Endothelial cell (in vitro differentiated cells): ENCODE results near the gene SMURF1. TPM values are rescaled to one million over a fixed set of nuclear protein-coding genes. Genes with fewer than 3 reads are reported as not detected.

ENCODE experiments used
- DNase-seq: peaks from one replicate; pipeline ENCODE4 v3.0.0; 2021; ENCODE audit warnings: low spot score
- H3K27ac Mint-ChIP-seq: one replicate; pipeline ENCODE4 v1.8.0; 2021; ENCODE audit warnings: mixed read lengths, inconsistent platforms; ENCODE audit not compliant: unreplicated experiment
- H3K27me3 Mint-ChIP-seq: one replicate; pipeline ENCODE4 v1.8.0; 2021; ENCODE audit warnings: mild to moderate bottlenecking, moderate library complexity, mixed read lengths, inconsistent platforms; ENCODE audit not compliant: unreplicated experiment
- H3K36me3 Mint-ChIP-seq: one replicate; pipeline ENCODE4 v1.8.0; 2021; ENCODE audit warnings: mild to moderate bottlenecking, low read depth, mixed read lengths, inconsistent platforms; ENCODE audit not compliant: unreplicated experiment
- H3K4me1 Mint-ChIP-seq: one replicate; pipeline ENCODE4 v1.8.0; 2021; ENCODE audit warnings: mild to moderate bottlenecking, mixed read lengths, inconsistent platforms; ENCODE audit not compliant: unreplicated experiment
- H3K4me3 Mint-ChIP-seq: one replicate; pipeline ENCODE4 v1.8.0; 2021; ENCODE audit warnings: mild to moderate bottlenecking, mixed read lengths, inconsistent platforms; ENCODE audit not compliant: unreplicated experiment
- H3K9me3 Mint-ChIP-seq: one replicate; pipeline ENCODE4 v1.8.0; 2021; ENCODE audit warnings: mixed read lengths, inconsistent platforms; ENCODE audit not compliant: unreplicated experiment
- total RNA-seq: library from RNA; stranded (reverse); fragmentation: NEBNext Ultra II Directional; extraction: Animal tissue kit (Norgen Biotek cat#: 25700); gene quantifications from one replicate; pipeline ENCODE4 v1.2.1, GENCODE V29; 2021; ENCODE audit not compliant: unreplicated experiment
- TF ChIP-seq, protein P1 (sequence below): fragments of 200-600 bp; sonication (generic); IDR thresholded peaks from one replicate; pipeline ENCODE4 v1.5.0; 2021; ENCODE audit warnings: antibody characterized with exemption; ENCODE audit not compliant: unreplicated experiment

SMURF1 gene
- total RNA-seq, 1 donor from 2014 or later, result 32.5 TPM

DNA sequence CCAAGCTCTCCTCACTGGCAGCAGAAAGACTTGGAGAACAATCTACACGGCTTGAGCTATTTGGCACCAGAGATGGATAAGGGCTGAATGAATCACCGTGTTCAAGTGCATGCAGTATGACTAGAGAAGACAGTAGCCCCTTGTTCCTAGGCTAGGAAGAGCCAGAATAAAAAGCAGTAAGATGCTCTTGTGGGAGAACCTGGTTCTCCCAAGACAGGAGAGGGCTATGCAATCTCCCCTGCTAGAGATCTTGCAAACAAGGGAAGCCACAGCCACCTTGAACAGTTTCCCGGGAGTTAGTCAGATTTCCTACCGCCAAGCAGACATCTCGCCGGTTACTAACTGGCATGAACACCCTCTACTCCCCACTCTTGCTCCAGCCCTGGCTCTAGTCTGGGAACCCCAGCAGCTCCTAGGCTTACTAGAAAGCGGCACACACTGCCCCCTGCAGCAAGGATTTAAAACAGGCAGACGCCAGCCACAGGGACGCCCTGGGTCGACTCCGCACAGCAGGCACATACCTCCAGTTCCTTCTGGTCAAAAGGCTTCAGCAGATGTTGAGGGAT is 107.3 kb downstream of the SMURF1 start:
- no peak overlapping the region for H3K4me3 Mint-ChIP-seq
- TF ChIP-seq, protein P1, sequence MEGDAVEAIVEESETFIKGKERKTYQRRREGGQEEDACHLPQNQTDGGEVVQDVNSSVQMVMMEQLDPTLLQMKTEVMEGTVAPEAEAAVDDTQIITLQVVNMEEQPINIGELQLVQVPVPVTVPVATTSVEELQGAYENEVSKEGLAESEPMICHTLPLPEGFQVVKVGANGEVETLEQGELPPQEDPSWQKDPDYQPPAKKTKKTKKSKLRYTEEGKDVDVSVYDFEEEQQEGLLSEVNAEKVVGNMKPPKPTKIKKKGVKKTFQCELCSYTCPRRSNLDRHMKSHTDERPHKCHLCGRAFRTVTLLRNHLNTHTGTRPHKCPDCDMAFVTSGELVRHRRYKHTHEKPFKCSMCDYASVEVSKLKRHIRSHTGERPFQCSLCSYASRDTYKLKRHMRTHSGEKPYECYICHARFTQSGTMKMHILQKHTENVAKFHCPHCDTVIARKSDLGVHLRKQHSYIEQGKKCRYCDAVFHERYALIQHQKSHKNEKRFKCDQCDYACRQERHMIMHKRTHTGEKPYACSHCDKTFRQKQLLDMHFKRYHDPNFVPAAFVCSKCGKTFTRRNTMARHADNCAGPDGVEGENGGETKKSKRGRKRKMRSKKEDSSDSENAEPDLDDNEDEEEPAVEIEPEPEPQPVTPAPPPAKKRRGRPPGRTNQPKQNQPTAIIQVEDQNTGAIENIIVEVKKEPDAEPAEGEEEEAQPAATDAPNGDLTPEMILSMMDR, result peak; percentile 34
- H3K27me3 Mint-ChIP-seq, result peaks cover 20% of the 10 kb centered on the region
- DNase-seq, result peak; percentile 51
- no peaks in the 10 kb centered on the region for H3K9me3 Mint-ChIP-seq
- peaks cover 8% of the 10 kb centered on the region for H3K4me1 Mint-ChIP-seq
- peaks cover 59% of the 10 kb centered on the region for H3K36me3 Mint-ChIP-seq
- peak overlapping the region; percentile 48 for H3K27ac Mint-ChIP-seq

DNA sequence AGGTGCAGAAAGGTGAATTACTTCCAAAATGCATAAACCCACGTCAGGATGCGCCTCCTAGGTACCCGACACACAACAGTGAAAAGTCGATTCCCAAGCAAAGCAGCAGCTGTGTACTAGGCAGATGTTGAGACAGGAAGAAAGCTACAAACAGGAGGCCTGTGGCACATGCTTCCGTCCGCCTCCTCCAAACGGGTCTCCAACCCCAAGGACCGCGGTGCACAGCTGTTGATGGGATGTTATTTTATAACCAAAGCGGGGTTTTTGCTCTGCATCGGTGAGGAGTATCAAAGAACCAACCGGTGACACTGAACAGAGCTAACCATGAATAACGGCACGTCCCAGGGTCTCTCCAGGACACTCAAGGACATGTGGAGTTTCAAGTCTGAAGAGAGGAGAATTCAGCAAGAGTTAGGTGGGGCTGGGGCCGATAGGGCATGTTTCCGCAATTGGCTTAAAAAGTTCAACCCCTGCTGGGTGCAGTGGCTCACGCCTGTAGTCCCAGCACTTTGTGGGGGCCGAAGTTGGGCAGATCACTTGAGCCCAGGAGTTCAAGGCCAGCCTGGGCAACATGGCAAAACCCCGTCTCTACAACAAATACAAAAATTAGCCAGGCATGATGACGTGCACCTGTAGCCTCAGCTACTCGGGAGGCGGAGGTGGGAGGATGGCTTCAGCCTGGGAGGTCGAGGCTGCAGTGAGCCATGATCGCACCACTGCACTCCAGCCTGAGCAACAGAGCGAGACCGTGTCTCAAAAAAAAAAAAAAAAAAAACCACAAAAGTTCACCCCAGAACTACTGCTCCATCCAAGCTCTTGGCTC is 108.0 kb downstream of the SMURF1 start:
- H3K9me3 Mint-ChIP-seq, result no peaks in the 10 kb centered on the region
- peak overlapping the region; percentile 67 for H3K27ac Mint-ChIP-seq
- peak overlapping the region; percentile 47 for H3K4me3 Mint-ChIP-seq

GRCh38 chr7:99034932-99035722 is 108.8 kb downstream of the SMURF1 start:
- no peak for DNase-seq
- Mint-ChIP-seq H3K4me1 (peaks cover 5% of the 10 kb centered on the region), H3K4me3 (peak overlapping the region; percentile 65), H3K36me3 (peaks cover 61% of the 10 kb centered on the region), H3K9me3 (no peaks in the 10 kb centered on the region), H3K27ac (peak overlapping the region; percentile 67), H3K27me3 (peaks cover 25% of the 10 kb centered on the region)
- TF ChIP-seq, protein P1, result no peak

More for the DNA sequence above, 108.0 kb downstream of the SMURF1 start:
- Mint-ChIP-seq H3K36me3 (peaks cover 61% of the 10 kb centered on the region), H3K27me3 (peaks cover 25% of the 10 kb centered on the region), H3K4me1 (peaks cover 7% of the 10 kb centered on the region)
- TF ChIP-seq, protein P1, result no peak
- no peak for DNase-seq

DNA sequence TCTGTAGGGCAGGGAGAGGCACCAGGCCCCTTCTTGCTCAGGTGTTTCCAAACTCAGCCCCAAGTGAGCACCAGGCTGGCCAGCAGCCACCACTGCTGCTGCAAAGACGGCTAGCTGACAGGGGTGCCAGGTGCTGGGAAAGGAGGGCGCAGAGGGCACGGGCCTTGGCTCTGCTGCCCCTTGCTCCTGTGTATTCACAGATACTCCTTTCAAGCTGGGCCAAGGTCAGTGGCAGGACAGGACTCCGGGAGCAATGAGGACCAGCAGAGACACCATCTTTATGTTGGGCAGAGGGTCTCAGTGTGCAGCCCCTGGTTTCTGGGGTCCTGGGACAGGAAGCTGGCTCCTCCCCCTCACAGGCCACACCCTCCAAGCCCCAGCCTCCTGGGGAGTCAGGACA is 110.1 kb downstream of the SMURF1 start:
- Mint-ChIP-seq H3K9me3 (no peaks in the 10 kb centered on the region), H3K27ac (no peak overlapping the region), H3K36me3 (peaks cover 66% of the 10 kb centered on the region), H3K4me1 (peaks cover 18% of the 10 kb centered on the region), H3K27me3 (peaks cover 32% of the 10 kb centered on the region), H3K4me3 (no peak overlapping the region)
- TF ChIP-seq, protein P1, result no peak
- DNase-seq, result no peak
